SK-N-SH (cell line): Measurements from ENCODE around the gene HAUS7. TPM values are rescaled to one million over a fixed set of nuclear protein-coding genes. Genes with fewer than 3 reads are reported as not detected.
A peak's percentile ranks its signal among the peaks of the same experiment; 100 is the strongest.

Source experiments
- CTCF ChIA-PET: fragments of 300-600, 350-600 bp; formaldehyde crosslinking; extraction: SDS; loops from one replicate; lab custom pipeline; 2021; lab: Yijun Ruan, JAX
- POLR2A ChIA-PET: fragments of 350-600 bp; sonication (Branson Sonifier 250); formaldehyde crosslinking; extraction: SDS; loops from one replicate; lab custom pipeline; 2020; ENCODE audit warnings: antibody characterized with exemption, inconsistent platforms; lab: Yijun Ruan, JAX
- DNase-seq: peaks from one replicate; pipeline ENCODE4 v3.0.0; 2012
- H2AFZ ChIP-seq: fragments of 200-600 bp; sonication (generic); 2 replicates; pipeline ENCODE4 v1.8.1; 2016; ENCODE audit warnings: antibody characterized with exemption, mild to moderate bottlenecking, low read depth
- H3F3A ChIP-seq: fragments of 200-600 bp; sonication (generic); replicated peaks from 2 replicates; pipeline ENCODE3; 2016; ENCODE audit warnings: antibody characterized with exemption, mild to moderate bottlenecking; ENCODE audit not compliant: insufficient read depth
- H3K27ac ChIP-seq, 2 experiments: fragments of 200-500 bp in 1 of 2; fragments of 200-600 bp in 1 of 2; sonication (Bioruptor generic) in 1 of 2; sonication (generic), shearing (Covaris generic) in 1 of 2; 2 replicates each; pipeline versions ENCODE4 v1.5.1 to v1.6.1; 2014 to 2016; ENCODE audit warnings: low read depth in 2 of 2, inconsistent platforms in 1 of 2, low read length in 1 of 2, mild to moderate bottlenecking in 1 of 2, mixed read lengths in 1 of 2
- H3K27me3 ChIP-seq: fragments of 200-600 bp; sonication (generic), shearing (Covaris generic); 2 replicates; pipeline ENCODE4 v1.6.1; 2016; ENCODE audit warnings: mixed run types; ENCODE audit not compliant: insufficient read depth
- H3K36me3 ChIP-seq, 2 experiments: fragments of 200-500 bp in 1 of 2; fragments of 200-600 bp in 1 of 2; sonication (Bioruptor generic) in 1 of 2; sonication (generic) in 1 of 2; replicated peaks in 1 of 2; 2 replicates each; pipeline versions ENCODE3 to v1.5.1; 2014 to 2016; ENCODE audit warnings: low read length in 1 of 2, mild to moderate bottlenecking in 1 of 2; ENCODE audit not compliant: insufficient read depth in 2 of 2, control insufficient read depth in 1 of 2
- H3K4me1 ChIP-seq, 2 experiments: fragments of 200-500 bp in 1 of 2; fragments of 200-600 bp in 1 of 2; sonication (Bioruptor generic) in 1 of 2; sonication (generic), shearing (Covaris generic) in 1 of 2; 2 replicates each; pipeline versions ENCODE4 v1.5.1 to v1.6.1; 2014 to 2016; ENCODE audit warnings: low read depth in 1 of 2, low read length in 1 of 2, mixed run types in 1 of 2; ENCODE audit not compliant: insufficient read depth in 2 of 2, control insufficient read depth in 1 of 2
- H3K4me2 ChIP-seq: fragments of 200-600 bp; sonication (generic), shearing (Covaris generic); 2 replicates; pipeline ENCODE4 v1.6.1; 2017; ENCODE audit warnings: mixed run types
- H3K4me3 ChIP-seq, 2 experiments: fragments of 200-500 bp in 1 of 2; fragments of 200-600 bp in 1 of 2; sonication (Bioruptor generic) in 1 of 2; sonication (generic), shearing (Covaris generic) in 1 of 2; 2 replicates each; pipeline versions ENCODE4 v1.5.1 to v1.8.1; 2014 to 2016; ENCODE audit warnings: low read depth in 2 of 2, inconsistent platforms in 1 of 2, low read length in 1 of 2, mild to moderate bottlenecking in 1 of 2, mixed read lengths in 1 of 2, moderate library complexity in 1 of 2
- H3K79me2 ChIP-seq: fragments of 200-600 bp; sonication (generic); 2 replicates; pipeline ENCODE4 v1.8.1; 2017; ENCODE audit warnings: mild to moderate bottlenecking; ENCODE audit not compliant: insufficient read depth
- H3K9ac ChIP-seq: fragments of 200-600 bp; sonication (generic); 2 replicates; pipeline ENCODE4 v1.6.1; 2017; ENCODE audit warnings: mixed run types
- H3K9me2 ChIP-seq: fragments of 200-600 bp; sonication (generic); 2 replicates; pipeline ENCODE4 v1.6.1; 2017; ENCODE audit warnings: mixed run types
- H3K9me3 ChIP-seq: fragments of 200-600 bp; sonication (generic); 2 replicates; pipeline ENCODE4 v1.6.1; 2017; ENCODE audit warnings: mixed run types, mild to moderate bottlenecking, moderate library complexity
- H4K20me1 ChIP-seq: fragments of 200-600 bp; sonication (generic); 2 replicates; pipeline ENCODE4 v1.6.1; 2017; ENCODE audit warnings: mild to moderate bottlenecking, mixed run types; ENCODE audit not compliant: insufficient read depth
- ELF1 ChIP-seq: IDR thresholded peaks from 2 replicates; pipeline ENCODE4 v1.4.0; 2012
- GATA2 ChIP-seq: sonication (generic); formaldehyde crosslinking; IDR thresholded peaks from 2 replicates; pipeline ENCODE4 v1.5.0; 2020; ENCODE audit warnings: mild to moderate bottlenecking, missing genetic modification reagents
- MXI1 ChIP-seq: IDR thresholded peaks from 2 replicates; pipeline ENCODE4 v1.6.1; 2012; ENCODE audit warnings: mild to moderate bottlenecking, low read depth, low read length, improper control_type of control experiment
- NRF1 ChIP-seq: IDR thresholded peaks from 2 replicates; pipeline ENCODE4 v1.6.1; 2012; ENCODE audit warnings: low read depth, mild to moderate bottlenecking, low read length
- RAD21 ChIP-seq: IDR thresholded peaks from 2 replicates; pipeline ENCODE4 v1.6.1; 2012; ENCODE audit warnings: mild to moderate bottlenecking, low read length
- RCOR1 ChIP-seq: fragments of 150-350 bp; IDR thresholded peaks from 2 replicates; pipeline ENCODE4 v1.6.1; 2017; ENCODE audit warnings: antibody characterized with exemption, low read length
- SMC3 ChIP-seq: IDR thresholded peaks from 2 replicates; pipeline ENCODE4 v1.6.1; 2012; ENCODE audit warnings: low read depth, low read length, improper control_type of control experiment
- TAF1 ChIP-seq: IDR thresholded peaks from 2 replicates; pipeline ENCODE4 v1.6.1; 2012; ENCODE audit warnings: low read depth, mild to moderate bottlenecking, low read length, moderate library complexity, borderline replicate concordance
- WGBS: methylation state at CpG from one replicate; pipeline ENCODE4 v1.1.6; 2017; ENCODE audit warnings: low lambda C conversion rate; 5-methylcytosine and 5-hydroxymethylcytosine counted together
- polyA plus RNA-seq, 3 experiments: library from polyadenylated mRNA; depleted of rRNA; stranded (reverse); fragments of >200 nt; gene quantifications; 2 replicates each; pipeline ENCODE4 v1.2.3, GENCODE V29; 2012
- TF ChIP-seq, protein P1 (sequence below): IDR thresholded peaks from 2 replicates; pipeline ENCODE4 v1.6.1; 2012; ENCODE audit warnings: mild to moderate bottlenecking, low read depth, low read length, moderate library complexity
- TF ChIP-seq, protein P2 (sequence below): IDR thresholded peaks from 2 replicates; pipeline ENCODE4 v1.4.0; 2012; ENCODE audit warnings: low read depth, borderline replicate concordance
- TF ChIP-seq, protein P3 (sequence below): IDR thresholded peaks from 2 replicates; pipeline ENCODE4 v1.4.0; 2012; ENCODE audit warnings: low read depth
- TF ChIP-seq, protein P4 (sequence below): fragments of 150-350 bp; IDR thresholded peaks from 2 replicates; pipeline ENCODE4 v1.6.1; 2017; ENCODE audit warnings: antibody characterized with exemption, low read length, low read depth, borderline replicate concordance
- TF ChIP-seq, protein P5 (sequence below): fragments of 200-600 bp; sonication (generic); IDR thresholded peaks from 2 replicates; pipeline ENCODE4 v1.6.1; 2017; ENCODE audit warnings: antibody characterized with exemption, mild to moderate bottlenecking, moderate library complexity

HAUS7 gene
- polyA plus RNA-seq, 1 of the 3 experiments (the other 2 are of a cell fraction) = 39.7 TPM

DNA sequence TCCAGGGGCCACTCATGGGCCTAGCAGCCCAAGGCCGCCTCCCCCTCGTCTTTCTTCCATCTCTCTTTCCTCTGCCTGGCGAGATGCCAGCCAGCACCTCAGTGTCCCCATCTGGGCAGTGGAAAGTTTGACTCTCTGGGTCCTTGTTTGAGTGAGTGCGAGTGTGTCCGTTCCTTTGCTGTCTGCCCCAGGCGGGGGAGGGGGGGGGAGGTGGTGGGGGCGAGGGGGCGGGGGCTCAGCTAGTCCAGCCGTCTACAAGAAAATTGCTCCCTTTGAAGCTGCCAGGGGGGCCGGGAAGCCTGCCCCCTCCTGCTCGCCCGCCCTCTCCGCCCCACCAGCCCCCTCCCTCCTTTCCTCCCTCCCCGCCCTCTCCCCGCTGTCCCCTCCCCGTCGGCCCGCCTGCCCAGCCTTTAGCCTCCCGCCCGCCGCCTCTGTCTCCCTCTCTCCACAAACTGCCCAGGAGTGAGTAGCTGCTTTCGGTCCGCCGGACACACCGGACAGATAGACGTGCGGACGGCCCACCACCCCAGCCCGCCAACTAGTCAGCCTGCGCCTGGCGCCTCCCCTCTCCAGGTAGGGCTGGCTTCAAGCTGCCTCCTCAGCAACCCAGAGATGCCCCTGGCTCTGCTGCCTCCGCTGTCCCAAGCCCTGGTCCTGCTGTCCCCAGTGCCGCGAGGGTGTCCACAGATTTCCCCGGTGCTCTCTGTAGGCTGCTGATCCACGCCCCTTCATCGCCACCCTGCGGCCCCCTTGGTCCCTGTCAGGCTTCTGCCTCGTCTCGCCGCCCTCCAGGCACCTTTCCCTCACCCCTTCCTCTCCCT is 24.4 kb upstream of the HAUS7 start, which contains the start of gene BGN:
TSS of gene BGN (plus strand) at position 440 of the 821 bp plus-strand sequence. CDS start 9,652 bp downstream, outside the sequence.
- POLR2A ChIA-PET = no interaction called here
- CTCF ChIA-PET = interaction anchor here (0.7 to 7.0 kb wide), 5 partner anchors 13 to 34 kb away, joined by 3 to 70 read pairs (median 3); partner anchors contain the start of gene HAUS7
- no peaks in the 10 kb centered on the region for H3K79me2 ChIP-seq
- TF ChIP-seq GATA2 (CRISPR knock-in tag) (no peak), TAF1 (no peak), MXI1 (no peak), ELF1 (no peak), RCOR1 (no peak), RAD21 (peak; percentile 51), NRF1 (no peak), SMC3 (peak; percentile 40)
- TF ChIP-seq, protein P1, sequence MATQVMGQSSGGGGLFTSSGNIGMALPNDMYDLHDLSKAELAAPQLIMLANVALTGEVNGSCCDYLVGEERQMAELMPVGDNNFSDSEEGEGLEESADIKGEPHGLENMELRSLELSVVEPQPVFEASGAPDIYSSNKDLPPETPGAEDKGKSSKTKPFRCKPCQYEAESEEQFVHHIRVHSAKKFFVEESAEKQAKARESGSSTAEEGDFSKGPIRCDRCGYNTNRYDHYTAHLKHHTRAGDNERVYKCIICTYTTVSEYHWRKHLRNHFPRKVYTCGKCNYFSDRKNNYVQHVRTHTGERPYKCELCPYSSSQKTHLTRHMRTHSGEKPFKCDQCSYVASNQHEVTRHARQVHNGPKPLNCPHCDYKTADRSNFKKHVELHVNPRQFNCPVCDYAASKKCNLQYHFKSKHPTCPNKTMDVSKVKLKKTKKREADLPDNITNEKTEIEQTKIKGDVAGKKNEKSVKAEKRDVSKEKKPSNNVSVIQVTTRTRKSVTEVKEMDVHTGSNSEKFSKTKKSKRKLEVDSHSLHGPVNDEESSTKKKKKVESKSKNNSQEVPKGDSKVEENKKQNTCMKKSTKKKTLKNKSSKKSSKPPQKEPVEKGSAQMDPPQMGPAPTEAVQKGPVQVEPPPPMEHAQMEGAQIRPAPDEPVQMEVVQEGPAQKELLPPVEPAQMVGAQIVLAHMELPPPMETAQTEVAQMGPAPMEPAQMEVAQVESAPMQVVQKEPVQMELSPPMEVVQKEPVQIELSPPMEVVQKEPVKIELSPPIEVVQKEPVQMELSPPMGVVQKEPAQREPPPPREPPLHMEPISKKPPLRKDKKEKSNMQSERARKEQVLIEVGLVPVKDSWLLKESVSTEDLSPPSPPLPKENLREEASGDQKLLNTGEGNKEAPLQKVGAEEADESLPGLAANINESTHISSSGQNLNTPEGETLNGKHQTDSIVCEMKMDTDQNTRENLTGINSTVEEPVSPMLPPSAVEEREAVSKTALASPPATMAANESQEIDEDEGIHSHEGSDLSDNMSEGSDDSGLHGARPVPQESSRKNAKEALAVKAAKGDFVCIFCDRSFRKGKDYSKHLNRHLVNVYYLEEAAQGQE = no peak
- TF ChIP-seq, protein P2, sequence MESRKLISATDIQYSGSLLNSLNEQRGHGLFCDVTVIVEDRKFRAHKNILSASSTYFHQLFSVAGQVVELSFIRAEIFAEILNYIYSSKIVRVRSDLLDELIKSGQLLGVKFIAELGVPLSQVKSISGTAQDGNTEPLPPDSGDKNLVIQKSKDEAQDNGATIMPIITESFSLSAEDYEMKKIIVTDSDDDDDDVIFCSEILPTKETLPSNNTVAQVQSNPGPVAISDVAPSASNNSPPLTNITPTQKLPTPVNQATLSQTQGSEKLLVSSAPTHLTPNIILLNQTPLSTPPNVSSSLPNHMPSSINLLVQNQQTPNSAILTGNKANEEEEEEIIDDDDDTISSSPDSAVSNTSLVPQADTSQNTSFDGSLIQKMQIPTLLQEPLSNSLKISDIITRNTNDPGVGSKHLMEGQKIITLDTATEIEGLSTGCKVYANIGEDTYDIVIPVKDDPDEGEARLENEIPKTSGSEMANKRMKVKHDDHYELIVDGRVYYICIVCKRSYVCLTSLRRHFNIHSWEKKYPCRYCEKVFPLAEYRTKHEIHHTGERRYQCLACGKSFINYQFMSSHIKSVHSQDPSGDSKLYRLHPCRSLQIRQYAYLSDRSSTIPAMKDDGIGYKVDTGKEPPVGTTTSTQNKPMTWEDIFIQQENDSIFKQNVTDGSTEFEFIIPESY = no peak
- TF ChIP-seq, protein P3, sequence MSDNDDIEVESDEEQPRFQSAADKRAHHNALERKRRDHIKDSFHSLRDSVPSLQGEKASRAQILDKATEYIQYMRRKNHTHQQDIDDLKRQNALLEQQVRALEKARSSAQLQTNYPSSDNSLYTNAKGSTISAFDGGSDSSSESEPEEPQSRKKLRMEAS = no peak
- TF ChIP-seq, protein P4, sequence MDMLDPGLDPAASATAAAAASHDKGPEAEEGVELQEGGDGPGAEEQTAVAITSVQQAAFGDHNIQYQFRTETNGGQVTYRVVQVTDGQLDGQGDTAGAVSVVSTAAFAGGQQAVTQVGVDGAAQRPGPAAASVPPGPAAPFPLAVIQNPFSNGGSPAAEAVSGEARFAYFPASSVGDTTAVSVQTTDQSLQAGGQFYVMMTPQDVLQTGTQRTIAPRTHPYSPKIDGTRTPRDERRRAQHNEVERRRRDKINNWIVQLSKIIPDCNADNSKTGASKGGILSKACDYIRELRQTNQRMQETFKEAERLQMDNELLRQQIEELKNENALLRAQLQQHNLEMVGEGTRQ = no peak
- TF ChIP-seq, protein P5, sequence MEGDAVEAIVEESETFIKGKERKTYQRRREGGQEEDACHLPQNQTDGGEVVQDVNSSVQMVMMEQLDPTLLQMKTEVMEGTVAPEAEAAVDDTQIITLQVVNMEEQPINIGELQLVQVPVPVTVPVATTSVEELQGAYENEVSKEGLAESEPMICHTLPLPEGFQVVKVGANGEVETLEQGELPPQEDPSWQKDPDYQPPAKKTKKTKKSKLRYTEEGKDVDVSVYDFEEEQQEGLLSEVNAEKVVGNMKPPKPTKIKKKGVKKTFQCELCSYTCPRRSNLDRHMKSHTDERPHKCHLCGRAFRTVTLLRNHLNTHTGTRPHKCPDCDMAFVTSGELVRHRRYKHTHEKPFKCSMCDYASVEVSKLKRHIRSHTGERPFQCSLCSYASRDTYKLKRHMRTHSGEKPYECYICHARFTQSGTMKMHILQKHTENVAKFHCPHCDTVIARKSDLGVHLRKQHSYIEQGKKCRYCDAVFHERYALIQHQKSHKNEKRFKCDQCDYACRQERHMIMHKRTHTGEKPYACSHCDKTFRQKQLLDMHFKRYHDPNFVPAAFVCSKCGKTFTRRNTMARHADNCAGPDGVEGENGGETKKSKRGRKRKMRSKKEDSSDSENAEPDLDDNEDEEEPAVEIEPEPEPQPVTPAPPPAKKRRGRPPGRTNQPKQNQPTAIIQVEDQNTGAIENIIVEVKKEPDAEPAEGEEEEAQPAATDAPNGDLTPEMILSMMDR = peak; percentile 57
- no peaks in the 10 kb centered on the region for H3K36me3 ChIP-seq
- peak within 1 kb of the TSS; percentile 68; the same call in 1 of the 2 replicates for H3K4me2 ChIP-seq
- peaks cover 8 to 51% of the 10 kb centered on the region in 2 experiments; a peak in 1 of 4 replicates for H3K4me1 ChIP-seq
- no peaks in the 10 kb centered on the region for H3K9me3 ChIP-seq
- H3K9ac ChIP-seq = no peak within 1 kb of the TSS; the same call in 1 of the 2 replicates
- no peaks in the 10 kb centered on the region for H4K20me1 ChIP-seq
- 49% methylated on average over 34 of the region's 41 CpGs for WGBS
- H3K9me2 ChIP-seq = no peaks in the 10 kb centered on the region
- no peak within 1 kb of the TSS; the same call in 1 of the 2 replicates for H2AFZ ChIP-seq
- H3F3A ChIP-seq = peaks cover 5% of the 10 kb centered on the region
- DNase-seq = peak; percentile 68
- peak within 1 kb of the TSS; percentile 39; a peak in 2 of 4 replicates for H3K4me3 ChIP-seq
- no peaks in the 10 kb centered on the region for H3K27me3 ChIP-seq
- no peak within 1 kb of the TSS; a peak in 1 of 4 replicates for H3K27ac ChIP-seq
